Measurements from ENCODE around the gene ABLIM2.
A peak's percentile ranks its signal among the peaks of the same experiment; 100 is the strongest.

Gene ABLIM2

DNA sequence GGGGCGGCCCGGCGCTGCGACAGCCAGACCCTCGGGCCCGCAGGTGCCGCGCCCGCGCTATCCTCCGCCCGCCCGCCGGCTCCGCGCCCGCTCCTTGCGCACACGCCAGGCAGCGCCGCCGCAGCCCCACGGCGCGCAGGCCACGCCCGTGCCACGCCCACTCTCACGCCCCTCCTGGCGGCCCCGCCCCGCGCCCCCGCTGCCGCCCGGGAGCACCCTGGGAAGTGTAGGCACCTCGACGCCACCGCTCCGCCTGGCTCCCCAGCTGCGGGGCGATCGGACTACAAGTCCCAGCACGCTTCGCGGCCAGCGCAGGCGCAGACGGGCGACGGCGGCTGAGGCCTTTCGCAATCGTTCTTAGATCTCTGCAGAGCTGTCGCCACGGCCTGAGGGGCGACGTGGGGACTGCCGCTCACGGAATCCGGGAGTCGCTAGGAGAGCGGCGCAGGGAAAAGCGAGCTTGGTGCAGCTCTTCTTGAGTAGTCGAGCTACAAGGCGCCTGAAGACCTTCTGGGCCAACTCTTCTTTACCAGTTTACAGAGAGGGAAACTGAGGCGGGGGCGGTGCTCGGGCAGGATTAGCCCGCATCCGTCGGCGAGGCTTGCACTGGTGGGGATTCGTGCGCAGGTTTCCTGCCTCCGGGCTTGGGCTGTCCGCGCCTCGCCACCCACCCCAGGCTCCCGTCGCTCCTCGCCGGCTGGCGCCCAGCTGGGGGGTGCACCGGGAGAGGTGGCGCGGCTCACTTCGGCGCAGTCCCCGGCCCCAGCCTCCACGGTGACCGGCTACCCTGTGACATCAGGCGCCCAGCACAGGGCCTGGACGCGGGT lies at the start of gene ABLIM2:
ABLIM2 (minus strand) TSS at position 104 of the 827 bp plus-strand sequence. CDS start 124 bp downstream, outside the sequence.
- peak; percentile 99 for DNase-seq (ENCODE audit: low read depth)

DNA sequence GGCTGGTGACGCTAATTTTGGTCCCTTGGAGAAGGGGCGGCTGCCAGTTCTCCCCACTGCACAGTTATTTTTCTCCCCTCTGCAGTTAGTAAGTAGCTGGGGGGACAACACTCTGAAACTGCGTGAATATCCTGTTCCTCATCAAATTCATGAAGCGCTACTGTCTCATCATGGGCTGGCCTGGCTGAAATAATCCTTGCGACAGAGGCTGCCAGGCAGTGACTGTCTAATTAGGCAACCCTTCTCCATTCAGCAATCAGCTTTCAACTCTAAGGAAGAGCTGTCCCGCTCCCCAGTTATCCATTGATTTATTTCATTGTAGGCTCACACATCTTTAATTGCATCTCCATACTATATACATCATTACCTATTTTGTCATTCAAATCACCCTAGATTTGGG lies 48.7 kb upstream of the ABLIM2 start:
- DNase-seq (ENCODE audit: low read depth): no peak

DNA sequence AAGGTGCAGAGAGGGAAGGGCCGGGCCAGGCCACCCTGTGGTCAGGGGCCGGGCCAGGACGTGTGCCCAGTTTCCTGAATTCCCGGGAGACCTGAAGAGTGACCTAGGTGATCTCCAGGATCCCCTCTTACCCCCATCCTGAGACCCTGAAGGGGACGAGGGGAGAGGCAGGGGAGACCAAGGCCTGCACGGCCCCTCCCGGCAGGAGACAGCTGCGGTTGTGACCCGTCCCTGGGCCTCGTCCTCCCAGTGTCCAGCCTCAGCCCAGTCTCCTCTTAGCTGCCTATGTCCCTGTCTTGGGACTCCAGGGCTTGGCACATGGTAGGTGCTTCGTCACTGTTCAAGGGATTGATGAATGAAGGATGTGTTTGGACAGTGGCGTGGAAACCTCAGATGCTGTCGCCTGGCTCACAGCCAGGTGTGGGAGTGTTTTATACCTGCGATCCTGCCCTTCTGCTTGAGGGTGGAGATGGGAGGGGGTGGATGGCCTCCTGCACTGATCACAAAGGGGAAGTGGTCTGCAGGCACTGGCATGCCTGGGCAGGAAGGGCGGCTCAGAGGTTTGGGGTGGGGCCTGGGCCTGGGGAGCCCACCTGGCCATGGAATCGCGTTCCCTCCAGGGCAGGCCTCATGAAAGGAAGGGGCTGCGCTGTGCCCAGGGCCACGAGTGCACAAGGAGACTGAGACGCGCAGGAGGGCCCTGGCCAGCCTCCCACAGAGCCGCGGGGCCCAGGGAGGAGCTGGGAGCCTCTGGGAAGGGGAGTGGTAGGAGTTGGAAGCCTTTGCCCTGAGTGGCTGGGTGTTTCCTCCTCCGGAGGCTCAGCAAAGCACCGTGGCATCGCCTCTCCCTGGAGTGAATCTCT lies 47.4 kb upstream of the ABLIM2 start:
- DNase-seq (ENCODE audit: low read depth): no peak

DNA sequence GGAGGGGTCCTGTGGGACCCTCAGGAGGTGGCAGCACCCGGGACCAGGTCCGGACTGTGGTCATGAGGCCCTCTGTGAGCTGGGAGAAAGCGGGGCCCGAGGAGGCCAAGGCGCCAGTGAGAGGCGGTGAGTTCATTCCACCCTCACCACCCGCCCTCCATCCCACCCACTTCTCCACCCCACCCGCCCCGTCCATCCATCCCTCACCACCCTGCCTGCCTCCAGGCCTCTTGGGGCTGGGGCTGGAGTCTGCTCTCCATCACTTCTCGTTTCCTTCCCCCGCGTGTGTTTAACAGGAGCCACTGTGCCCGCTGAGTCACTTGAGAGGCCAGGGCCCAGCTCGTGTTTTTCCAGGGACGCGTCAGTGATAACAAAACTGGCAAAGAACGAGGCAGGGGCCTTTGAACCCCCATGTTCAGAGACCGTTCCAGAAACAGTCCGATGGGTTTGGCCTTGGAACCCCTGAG lies 46.7 kb upstream of the ABLIM2 start:
- DNase-seq (ENCODE audit: low read depth): no peak

DNA sequence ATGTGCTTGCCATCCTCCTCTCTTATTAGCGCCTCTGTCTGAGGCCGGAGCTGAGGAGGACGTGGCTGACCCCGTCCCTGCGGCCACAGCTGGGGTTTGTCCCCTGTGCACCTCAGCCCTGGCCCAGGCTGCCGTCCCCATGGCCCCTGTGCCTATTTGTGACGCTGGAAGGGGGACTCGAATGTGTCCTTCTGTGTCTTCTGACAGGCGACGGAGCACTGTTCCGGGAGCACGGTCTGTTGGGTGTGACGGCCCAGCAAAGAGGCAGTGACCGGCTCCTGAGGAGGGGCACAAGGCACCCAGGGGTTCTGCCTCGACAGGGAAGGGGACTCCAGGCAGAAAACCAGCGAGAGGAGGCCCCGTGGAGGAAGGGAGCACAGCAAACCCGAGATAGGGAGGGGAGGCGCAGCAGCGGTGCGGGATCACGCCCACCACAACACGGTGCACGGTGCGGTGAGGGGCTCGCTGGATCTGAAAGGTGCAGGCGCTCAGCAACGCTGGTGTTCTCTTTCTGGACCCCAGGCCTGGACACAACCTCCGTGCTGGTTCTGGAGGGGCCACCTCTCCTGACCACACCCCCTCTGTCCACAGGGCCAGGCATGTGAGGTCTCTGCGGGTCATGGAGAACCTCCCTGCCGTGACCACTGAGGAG lies 46.1 kb upstream of the ABLIM2 start:
- no peak for DNase-seq (ENCODE audit: low read depth)

DNA sequence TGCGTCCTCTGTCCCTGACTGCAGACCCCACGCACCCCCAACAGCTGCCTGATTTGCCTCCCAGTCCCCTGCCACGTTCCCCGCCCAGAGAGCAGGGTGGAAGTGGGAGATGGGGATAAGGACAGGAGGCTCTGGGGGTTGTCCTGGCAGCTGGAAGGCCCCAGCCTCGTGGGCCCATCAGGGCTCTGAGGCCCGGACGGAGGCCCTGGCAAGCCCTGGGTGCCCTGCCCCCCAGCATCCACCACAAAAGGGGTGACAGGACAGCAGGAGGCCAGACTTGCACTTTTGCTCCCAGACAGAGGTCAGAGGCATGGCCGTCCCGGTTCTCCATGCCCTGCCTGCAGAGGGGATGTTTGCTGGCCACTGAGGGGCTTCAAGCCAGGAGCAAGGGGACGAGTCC lies 45.2 kb upstream of the ABLIM2 start:
- no peak for DNase-seq (ENCODE audit: low read depth)

DNA sequence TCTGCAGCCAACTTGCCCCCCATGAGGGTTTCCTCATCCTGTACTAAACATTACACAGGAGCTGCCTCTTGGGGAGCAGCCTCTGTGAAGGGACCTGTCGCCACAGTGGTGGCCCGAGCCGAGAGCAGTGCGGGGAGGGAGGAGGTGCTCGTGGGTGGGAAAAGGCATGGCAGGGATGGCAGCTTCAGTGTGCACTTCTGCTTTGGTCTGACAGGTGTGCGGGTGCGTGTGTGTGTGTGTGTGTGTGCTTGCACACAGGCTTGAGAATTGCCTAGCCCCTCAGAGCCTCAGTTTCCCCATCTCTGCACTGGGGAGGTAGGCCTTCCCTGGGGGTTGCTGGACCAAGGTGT lies 44.4 kb upstream of the ABLIM2 start:
- no peak for DNase-seq (ENCODE audit: low read depth)

DNA sequence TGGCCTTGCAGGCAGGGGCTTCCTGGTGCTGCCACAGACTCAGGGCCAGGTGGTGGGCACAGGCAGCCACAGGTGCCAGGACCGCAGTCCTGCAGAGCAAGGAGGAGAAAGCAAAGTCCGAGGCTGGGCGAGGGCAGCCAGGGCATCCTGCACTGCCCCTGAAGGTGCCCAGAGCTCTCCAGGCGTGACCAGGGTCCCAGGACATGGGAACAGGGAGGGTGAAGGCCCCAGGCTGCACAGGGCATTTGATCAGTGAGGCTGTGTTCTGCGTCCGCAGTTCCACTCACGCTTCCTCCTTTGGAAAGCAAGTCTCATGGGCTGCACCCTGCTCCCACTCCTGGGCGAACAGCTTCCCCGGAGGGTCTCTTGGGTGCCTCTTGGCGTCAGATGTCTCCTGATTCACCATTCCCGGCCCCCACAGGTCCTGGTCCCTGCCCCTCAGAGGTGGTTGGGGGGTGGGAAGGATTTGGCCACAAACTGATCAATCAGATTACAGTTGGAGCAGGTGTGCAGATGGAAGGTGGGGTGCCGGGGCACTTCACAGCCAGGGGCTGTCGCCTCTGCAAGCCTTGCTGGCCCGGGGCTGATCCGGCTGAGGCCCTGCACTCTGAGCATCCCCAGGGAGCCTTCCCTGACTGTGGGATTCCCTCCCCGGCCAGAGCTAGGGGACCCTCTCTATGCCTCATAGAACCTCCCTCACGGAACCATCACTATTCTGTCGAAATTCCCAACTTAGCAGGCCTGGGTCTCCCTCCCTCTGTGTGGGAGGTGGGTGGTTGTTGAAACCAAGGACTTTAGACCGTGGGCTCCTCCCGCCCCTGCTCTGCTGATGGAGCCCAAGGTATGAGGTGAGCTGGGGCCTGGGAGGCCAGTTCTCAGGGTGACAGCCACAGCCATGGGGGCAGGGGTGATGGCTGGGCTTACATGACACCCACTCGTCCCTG lies 43.8 kb upstream of the ABLIM2 start:
- no peak for DNase-seq (ENCODE audit: low read depth)

DNA sequence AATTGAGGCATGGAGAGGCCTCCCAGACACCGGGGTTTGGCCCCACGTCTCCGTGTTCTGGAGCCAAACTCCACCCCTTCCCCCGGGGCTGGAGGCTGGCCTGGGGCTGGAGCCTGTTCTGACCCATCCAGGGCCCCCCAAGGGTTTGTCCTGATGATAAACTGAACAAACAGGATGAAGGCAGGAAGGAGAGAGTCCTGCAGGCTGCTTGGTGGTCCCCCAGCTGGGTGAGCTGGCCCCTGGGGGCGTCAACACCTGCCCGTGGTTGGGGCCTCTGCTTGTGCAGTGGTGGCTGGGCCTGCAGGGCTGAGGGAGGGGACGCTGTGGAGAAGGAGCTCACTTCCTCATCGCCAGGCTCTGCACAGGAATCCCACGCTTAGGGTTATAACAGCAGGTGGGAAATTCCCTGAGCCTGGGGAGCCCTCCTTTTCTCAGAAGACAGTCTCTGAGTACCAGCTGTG lies 42.7 kb upstream of the ABLIM2 start:
- no peak for DNase-seq (ENCODE audit: low read depth)

DNA sequence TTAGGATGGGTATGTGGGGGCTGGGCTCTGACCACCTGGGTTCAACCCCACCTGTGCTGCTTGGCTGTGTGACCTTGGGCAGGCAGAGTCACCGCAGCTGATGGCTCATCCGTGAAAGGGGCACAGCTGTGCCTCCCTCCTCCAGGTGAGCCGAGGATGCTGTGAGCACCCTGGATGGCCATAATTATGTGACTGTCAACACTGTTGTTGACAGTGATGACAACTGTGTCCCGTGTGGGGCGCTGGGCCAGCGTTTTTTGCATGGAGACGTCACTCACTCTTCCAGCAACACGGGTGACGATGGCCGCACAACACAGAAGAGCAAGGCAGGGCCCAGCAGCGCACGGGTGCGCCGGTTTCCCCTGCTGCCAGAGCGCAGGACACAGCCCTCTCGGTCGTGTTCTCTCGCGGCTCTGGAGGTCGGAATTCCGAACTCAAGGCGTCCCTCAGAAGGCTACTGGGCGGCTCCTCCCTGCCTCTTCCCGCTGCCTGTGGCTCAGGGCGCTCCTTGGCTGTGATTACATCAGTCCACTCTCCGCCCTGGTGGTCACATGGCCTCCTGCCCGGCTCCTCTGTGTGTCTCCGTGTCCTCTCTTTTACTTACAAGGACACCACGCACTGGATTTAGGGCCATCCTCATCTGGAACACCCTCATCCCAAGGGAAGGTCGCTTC lies 41.8 kb upstream of the ABLIM2 start:
- DNase-seq (ENCODE audit: low read depth): no peak

DNA sequence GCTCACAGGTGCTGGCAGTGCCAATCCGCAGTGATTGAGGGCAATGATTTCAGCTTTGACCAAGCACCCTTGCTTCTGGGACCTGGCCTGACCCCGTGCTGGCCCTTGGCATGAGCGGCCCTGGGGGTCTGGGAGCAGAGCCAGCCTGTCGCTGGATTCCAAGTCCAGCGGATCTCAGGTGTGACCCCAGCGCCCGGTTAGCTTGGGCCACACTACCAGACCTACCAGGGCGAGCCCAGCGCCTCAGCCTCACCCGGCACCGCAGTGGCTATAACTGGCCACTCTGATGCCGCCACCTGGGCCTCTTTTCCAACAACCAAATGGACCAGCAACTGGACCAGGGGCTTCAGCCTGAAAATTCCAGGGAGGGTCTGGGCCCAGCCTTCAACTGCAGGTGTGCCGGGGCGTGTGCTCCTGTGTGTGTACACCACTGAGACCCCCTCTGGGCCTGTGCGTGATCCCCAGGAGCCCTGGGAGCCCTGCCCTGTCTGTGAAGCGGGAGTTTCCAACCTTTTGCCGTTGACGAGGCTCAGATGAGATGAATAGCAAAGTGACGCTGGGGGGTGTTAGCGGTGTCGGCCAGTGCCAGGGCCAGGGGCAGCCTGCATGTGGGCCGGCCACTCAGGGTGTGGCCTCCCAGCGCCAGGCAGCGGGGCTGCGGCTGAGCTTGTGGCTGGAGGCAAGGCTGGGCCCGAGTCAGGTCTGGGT lies 41.1 kb upstream of the ABLIM2 start:
- DNase-seq (ENCODE audit: low read depth): no peak

DNA sequence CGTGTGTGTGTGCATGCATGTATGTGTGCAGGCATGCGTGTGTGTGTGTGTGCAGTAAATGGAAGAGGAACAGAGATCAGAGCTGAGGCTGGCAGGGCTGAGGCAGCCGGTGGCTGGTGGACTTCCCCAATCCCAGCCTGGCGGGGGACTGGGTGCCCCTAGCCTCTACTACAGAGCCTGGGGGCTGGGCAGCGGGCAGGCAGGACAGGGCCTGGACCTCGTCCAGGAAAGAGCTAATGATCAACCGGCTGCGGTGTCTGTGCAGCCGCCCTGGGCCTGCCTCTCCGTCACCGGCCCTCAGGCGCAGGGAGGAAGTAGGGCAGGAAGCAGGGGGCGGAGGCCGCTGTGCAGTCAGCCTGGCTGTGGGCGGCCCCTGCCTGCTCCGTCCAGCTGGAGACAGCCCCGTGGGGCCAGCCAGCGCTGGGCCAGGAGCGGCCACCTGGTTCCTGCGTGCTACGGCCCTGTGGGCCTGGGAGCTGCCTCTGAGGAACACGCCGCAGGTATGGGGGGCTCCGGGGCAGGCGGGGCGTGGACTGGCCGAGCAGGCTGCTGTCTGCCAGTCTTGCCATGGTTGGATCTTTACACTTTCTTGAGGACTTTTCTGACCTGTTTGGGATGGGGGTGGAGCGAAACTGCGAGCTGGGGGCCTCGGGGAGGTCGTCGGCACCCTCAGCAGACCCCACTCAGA lies 40.4 kb upstream of the ABLIM2 start, which contains the start of gene SH3TC1:
SH3TC1 (plus strand) TSS at position 385 of the 688 bp plus-strand sequence. CDS start 5,905 bp downstream, outside the sequence.
- peak; percentile 57 for DNase-seq (ENCODE audit: low read depth)

DNA sequence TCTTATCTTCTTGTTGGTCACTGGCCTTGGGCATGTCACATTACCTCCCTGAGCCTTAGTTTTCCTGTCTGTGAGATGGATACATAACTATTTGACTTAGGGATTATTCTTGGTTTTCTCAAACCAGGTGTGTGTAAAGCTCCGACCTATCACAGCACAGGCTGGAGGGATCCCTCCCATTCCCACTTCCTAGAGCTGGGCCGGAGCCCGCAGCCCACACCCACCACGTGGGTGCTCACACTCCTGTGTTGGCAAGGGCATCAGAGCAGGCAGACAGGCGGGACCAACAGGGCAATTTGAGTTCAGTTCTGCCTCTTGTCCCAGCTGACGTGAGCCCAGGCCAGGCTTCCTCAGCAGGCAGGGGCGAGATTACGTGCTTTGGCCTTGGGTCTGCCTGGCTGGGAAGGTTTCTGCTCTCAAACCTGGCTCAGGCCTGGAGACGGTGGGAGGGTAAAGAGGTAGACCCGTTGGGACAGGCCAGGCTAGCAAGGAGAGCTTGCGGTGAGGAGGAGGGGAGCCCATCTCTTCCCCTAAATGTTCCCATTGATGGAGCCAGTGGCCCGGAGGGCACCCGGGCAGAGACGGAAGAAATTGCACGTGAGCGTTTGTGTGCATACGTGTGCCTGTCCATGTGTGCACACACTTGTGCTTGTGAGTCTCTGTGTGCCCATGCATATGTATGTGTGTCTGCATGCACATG lies 39.7 kb upstream of the ABLIM2 start:
- DNase-seq (ENCODE audit: low read depth): no peak

DNA sequence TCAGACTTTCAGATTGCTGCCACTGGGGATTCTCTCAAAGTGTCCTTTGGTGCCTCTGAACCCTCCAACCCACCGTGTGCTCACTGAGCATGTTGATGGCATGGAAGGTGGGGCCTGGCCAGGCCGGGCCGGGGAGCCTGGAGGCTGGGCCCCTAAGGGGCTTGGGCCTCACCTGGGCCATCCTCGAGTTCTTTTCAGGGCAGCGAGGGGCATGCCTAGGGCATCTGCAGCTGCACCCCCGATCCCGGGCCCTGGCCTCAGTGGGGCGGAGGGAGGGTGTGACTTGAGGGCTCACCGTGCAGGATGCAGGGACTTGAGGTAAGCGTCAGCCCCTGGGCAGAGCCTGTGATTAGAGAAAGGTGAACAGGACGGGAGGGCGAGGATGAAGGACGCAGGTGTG lies 38.9 kb upstream of the ABLIM2 start:
- no peak for DNase-seq (ENCODE audit: low read depth)

DNA sequence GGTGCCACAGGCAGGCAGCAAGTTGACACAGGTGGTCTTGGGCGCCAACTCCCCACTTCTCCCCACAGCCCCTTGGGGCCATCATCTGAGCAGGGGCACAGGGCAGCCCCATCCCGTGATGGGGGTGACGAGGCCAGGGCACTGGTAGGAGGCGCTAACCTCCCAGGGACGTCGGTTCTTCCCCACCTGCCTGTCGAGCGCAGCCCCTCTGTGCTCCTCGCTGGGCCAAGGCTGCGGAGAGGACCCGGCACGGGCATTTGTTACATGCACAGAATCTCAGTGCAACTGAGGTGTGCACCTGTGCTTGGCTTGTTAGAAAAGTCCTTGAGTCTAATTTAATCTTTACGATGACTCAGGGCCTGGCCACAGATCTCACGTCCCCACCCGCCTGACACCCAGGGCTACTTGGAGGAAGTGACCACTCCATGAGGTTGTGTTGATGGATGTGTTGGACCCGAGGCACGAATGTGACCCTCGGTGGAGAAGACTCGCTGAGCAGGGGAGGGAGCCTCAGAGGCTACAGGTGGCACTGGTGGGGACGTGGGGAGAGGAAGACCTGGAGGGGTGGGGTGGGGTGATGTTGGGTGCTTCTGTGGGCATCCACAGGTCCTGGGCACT lies 37.3 kb upstream of the ABLIM2 start:
- no peak for DNase-seq (ENCODE audit: low read depth)

DNA sequence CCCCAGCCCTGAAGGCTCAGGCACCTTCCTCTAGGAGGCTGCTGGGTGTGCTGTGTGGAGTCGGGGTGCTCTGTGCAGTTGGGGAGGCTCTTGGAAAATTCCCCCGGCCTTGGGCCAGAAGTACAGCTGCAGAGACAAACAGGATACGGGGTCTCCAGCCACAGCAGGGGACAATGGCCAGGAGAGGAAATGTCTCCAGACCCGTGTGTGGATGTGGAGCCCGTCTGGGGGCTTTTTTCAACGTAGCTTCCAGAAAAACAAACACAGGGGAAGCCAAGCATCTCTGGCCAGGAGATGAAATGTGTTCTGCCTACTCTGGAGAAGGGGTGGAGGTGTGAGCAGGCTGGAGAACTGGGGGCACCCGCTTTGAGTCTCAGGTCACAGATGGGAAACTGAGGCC lies 36.8 kb upstream of the ABLIM2 start:
- DNase-seq (ENCODE audit: low read depth): no peak

DNA sequence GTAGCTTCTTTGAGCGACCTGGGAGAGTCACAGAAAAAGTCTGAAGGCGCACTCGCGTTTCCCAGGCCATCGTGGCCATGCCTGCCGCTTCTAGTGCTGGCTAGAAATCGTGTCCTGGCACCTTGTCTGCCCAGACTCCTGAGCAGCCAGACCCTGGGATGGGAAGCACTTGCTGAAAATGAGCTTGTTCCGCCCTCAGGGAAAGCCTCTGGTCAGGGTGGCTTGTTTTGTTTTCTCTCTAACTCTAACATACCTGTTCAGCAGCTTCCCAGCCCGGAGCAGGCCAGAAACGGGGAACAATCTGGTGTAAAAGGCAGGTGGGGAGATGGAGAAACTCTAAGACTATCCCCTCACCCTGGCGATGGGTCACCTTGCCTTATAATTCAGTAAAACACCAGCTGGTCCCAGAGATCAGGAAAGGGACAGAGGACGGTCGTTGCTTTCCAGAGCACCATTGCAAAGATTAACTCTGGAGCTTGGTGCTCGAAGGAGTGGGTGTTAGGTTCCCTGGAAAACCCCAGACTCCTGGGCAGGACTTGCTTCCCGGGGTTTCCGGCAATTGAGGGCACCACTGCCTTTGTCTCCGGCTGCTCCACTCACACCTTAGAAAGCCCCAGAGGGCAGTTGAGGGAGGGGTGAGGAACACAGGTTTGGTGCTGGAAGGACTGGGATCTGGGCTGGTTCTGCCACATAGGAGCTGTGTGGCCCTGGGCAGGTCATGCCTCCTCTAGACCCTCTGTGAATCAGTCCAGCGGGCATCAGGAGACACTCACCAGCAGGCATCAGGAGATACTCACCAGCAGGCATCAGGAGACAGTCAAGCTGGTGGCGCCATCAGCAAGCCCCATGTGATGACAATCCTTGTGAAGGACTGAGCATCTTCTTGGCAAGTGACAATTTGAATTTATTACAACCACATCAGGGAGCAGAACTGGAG lies 36.0 kb upstream of the ABLIM2 start:
- no peak for DNase-seq (ENCODE audit: low read depth)
